ENCODE data around the gene PSMD1.

DNA sequence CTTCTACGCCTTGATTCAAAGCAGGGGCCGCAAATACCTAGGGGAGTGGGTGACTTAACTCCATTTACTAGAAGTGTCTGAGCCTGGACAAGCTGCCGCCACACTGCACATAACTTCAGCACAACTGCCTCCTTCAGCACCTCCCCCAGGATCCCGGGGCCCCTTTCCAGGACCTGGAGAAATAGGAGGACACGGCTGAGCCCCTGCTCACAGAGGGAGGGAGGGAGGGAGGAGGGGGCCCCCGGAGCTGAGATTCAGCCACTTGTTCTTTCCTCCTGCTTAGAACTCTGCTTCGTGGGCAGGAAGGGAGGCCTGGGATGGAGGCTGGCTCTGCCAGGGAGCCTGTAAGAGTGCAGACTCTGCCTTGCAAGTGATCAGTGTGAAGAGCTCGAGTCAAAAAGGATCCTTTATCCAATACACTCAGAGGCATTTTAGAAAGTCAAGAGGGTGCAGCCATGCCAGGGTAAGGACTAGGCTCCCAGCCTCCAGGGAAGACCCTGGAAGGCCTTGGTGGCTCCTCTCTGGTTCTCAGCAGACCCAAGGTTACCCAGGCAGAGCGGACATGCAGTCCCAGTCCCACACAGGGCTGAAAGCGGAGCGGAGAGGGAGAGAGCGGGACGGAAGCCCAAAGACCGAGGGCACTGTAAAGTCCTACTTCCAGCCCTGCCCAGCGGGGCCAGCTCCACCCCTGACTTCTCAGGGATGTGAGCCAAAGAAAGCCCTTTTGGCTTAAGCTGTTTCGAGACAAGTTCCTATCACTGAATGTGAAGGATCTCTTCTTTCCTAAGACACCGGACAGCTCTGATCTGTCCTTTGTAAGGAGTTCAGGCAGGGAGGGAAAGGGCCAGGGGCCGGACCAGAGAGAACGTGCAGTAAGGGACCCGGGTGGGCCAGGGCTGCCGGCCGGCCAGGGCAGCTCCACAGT, 133.2 kb downstream of the PSMD1 start:
- TF ChIP-seq, protein P1, sequence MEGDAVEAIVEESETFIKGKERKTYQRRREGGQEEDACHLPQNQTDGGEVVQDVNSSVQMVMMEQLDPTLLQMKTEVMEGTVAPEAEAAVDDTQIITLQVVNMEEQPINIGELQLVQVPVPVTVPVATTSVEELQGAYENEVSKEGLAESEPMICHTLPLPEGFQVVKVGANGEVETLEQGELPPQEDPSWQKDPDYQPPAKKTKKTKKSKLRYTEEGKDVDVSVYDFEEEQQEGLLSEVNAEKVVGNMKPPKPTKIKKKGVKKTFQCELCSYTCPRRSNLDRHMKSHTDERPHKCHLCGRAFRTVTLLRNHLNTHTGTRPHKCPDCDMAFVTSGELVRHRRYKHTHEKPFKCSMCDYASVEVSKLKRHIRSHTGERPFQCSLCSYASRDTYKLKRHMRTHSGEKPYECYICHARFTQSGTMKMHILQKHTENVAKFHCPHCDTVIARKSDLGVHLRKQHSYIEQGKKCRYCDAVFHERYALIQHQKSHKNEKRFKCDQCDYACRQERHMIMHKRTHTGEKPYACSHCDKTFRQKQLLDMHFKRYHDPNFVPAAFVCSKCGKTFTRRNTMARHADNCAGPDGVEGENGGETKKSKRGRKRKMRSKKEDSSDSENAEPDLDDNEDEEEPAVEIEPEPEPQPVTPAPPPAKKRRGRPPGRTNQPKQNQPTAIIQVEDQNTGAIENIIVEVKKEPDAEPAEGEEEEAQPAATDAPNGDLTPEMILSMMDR (IDR thresholded peaks at IDR 0.05), result no peak
- TF ChIP-seq POLR2A (IDR thresholded peaks at IDR 0.05; ENCODE audit: low read depth) (no peak), EP300 (IDR thresholded peaks at IDR 0.05) (no peak), POLR2AphosphoS5 (IDR thresholded peaks at IDR 0.05) (peak; percentile 34 to 66)

All from esophagus muscularis mucosa (tissue), 4 donors.